HepG2 (cell line): ENCODE results near the gene ZBTB47. TPM values are rescaled to one million over a fixed set of nuclear protein-coding genes. Genes with fewer than 3 reads are reported as not detected.
A peak's percentile ranks its signal among the peaks of the same experiment; 100 is the strongest.

Source experiments
- ATAC-seq: fragments of 200-7000 bp; cut with Tn5 transposase; 3 replicates; pipeline ENCODE4 v1.9.1; 2020; ENCODE audit warnings: mild to moderate bottlenecking, moderate library complexity
- BruUV-seq: library from RNA; stranded (reverse); fragments of 400-500 nt; replicated peaks from 2 replicates; lab custom pipeline; 2021; lab: Mats Ljungman, UMichigan
- CTCF ChIA-PET: fragments of 300-600 bp; formaldehyde crosslinking; extraction: SDS; loops from one replicate; lab custom pipeline; 2021; ENCODE audit warnings: low total read pairs, inconsistent platforms, low intra/inter-chr PET ratio; lab: Yijun Ruan, JAX
- POLR2A ChIA-PET: fragments of 350-600 bp; sonication (Branson Sonifier 250); formaldehyde crosslinking; loops from one replicate; lab custom pipeline; 2020; ENCODE audit warnings: antibody characterized with exemption, inconsistent platforms; lab: Yijun Ruan, JAX
- DNase-seq: peaks from one replicate; pipeline ENCODE4 v3.0.0-alpha.2; 2015; ENCODE audit warnings: low spot score
- FAIRE-seq: peaks from 3 replicates; lab custom pipeline; 2011; peaks lifted over from hg19 to GRCh38; lab: Jason Lieb, UNC
- H2AFZ ChIP-seq: one replicate; pipeline ENCODE4 v1.6.1; 2011; ENCODE audit warnings: low read length, inconsistent platforms
- H3K27ac ChIP-seq: fragments of 300-600 bp; 3 replicates; pipeline ENCODE4 v1.8.0; 2011; ENCODE audit warnings: mixed run types, mild to moderate bottlenecking, mixed read lengths, low read length, inconsistent platforms; ENCODE audit not compliant: insufficient read depth; ENCODE audit errors: extremely low read length
- H3K27me3 ChIP-seq, 2 experiments: fragments of 200-600 bp in 1 of 2; 2 replicates in 1 of 2; 3 replicates in 1 of 2; pipeline versions ENCODE4 v1.6.0 to v1.8.0; 2011; ENCODE audit warnings: low read length in 2 of 2, mild to moderate bottlenecking in 2 of 2, moderate library complexity in 2 of 2, inconsistent platforms in 1 of 2; ENCODE audit not compliant: insufficient read depth in 2 of 2, control insufficient read depth in 1 of 2
- H3K36me3 ChIP-seq, 2 experiments: fragments of 200-600 bp in 1 of 2; replicated peaks in 1 of 2; 2 replicates in 1 of 2; 3 replicates in 1 of 2; pipeline versions ENCODE4 v1.5.1 to v1.8.0; 2011; ENCODE audit warnings: low read length in 2 of 2, inconsistent platforms in 1 of 2; ENCODE audit not compliant: insufficient read depth in 2 of 2, control insufficient read depth in 1 of 2
- H3K4me1 ChIP-seq: 2 replicates; pipeline ENCODE4 v1.5.1; 2012; ENCODE audit warnings: low read length, inconsistent platforms; ENCODE audit not compliant: insufficient read depth
- H3K4me2 ChIP-seq: 2 replicates; pipeline ENCODE4 v1.6.0; 2011; ENCODE audit warnings: low read depth, low read length, inconsistent platforms
- H3K4me3 ChIP-seq, 3 experiments: fragments of 200-600 bp in 1 of 3; sonication (generic), shearing (Covaris generic) in 1 of 3; replicated peaks in 1 of 3; 2 replicates each; pipeline ENCODE4 v1.5.1; 2011 to 2016; ENCODE audit warnings: low read length in 3 of 3, inconsistent platforms in 2 of 3, low read depth in 2 of 3, mild to moderate bottlenecking in 2 of 3, control low read depth in 1 of 3, mixed read lengths in 1 of 3; ENCODE audit not compliant: insufficient read depth in 1 of 3
- H3K79me2 ChIP-seq: one replicate; pipeline ENCODE4 v1.6.1; 2011; ENCODE audit warnings: low read length, inconsistent platforms; ENCODE audit not compliant: insufficient read depth
- H3K9ac ChIP-seq: 2 replicates; pipeline ENCODE4 v1.6.0; 2011; ENCODE audit warnings: mild to moderate bottlenecking, low read depth, low read length, inconsistent platforms; ENCODE audit not compliant: insufficient read depth
- H3K9me3 ChIP-seq: 2 replicates; pipeline ENCODE4 v1.5.1; 2012; ENCODE audit warnings: mild to moderate bottlenecking, low read length
- H4K20me1 ChIP-seq: 2 replicates; pipeline ENCODE4 v1.6.0; 2011; ENCODE audit warnings: inconsistent platforms, mild to moderate bottlenecking, low read length, moderate library complexity; ENCODE audit not compliant: insufficient read depth
- AHR ChIP-seq: IDR thresholded peaks from 2 replicates; pipeline ENCODE4 v1.6.1; 2018; ENCODE audit warnings: missing genetic modification reagents, missing compliant biosample characterization
- ATF7 ChIP-seq, 2 experiments: fragments of 450-650 bp in 1 of 2; sonication (generic) in 1 of 2; formaldehyde crosslinking in 1 of 2; IDR thresholded peaks; 2 replicates each; pipeline versions ENCODE4 v1.4.0 to v1.6.1; 2016 to 2020; ENCODE audit warnings: antibody characterized with exemption in 1 of 2, mild to moderate bottlenecking in 1 of 2, missing genetic modification reagents in 1 of 2
- CBX5 ChIP-seq: sonication (generic); formaldehyde crosslinking; IDR thresholded peaks from 2 replicates; pipeline ENCODE4 v1.4.0; 2020; ENCODE audit warnings: missing genetic modification reagents, borderline replicate concordance
- KLF11 ChIP-seq: IDR thresholded peaks from 2 replicates; pipeline ENCODE4 v1.6.1; 2016; ENCODE audit warnings: missing compliant biosample characterization
- NKX3-1 ChIP-seq: sonication (generic); formaldehyde crosslinking; IDR thresholded peaks from 2 replicates; pipeline ENCODE4 v1.5.0; 2020; ENCODE audit warnings: missing genetic modification reagents
- SALL2 ChIP-seq: sonication (generic); formaldehyde crosslinking; IDR thresholded peaks from 2 replicates; pipeline ENCODE4 v1.8.1; 2023; ENCODE audit warnings: mild to moderate bottlenecking, missing genetic modification reagents, inconsistent platforms
- SIX4 ChIP-seq: sonication (generic); formaldehyde crosslinking; IDR thresholded peaks from 2 replicates; pipeline ENCODE4 v1.4.0; 2020; ENCODE audit warnings: missing genetic modification reagents
- ZC3H13 ChIP-seq: sonication (generic); formaldehyde crosslinking; IDR thresholded peaks from 2 replicates; pipeline ENCODE4 v1.8.1; 2023; ENCODE audit warnings: mild to moderate bottlenecking, missing genetic modification reagents, moderate library complexity
- ZFX ChIP-seq: sonication (generic); formaldehyde crosslinking; IDR thresholded peaks from 2 replicates; pipeline ENCODE4 v1.4.0; 2020; ENCODE audit warnings: mild to moderate bottlenecking, low read depth, missing genetic modification reagents, moderate library complexity
- ZNF263 ChIP-seq: sonication (generic); formaldehyde crosslinking; IDR thresholded peaks from 2 replicates; pipeline ENCODE4 v1.4.0; 2020; ENCODE audit warnings: missing genetic modification reagents
- ZNF367 ChIP-seq: sonication (generic); formaldehyde crosslinking; IDR thresholded peaks from 2 replicates; pipeline ENCODE4 v1.4.0; 2020; ENCODE audit warnings: missing genetic modification reagents, borderline replicate concordance
- ZNF432 ChIP-seq: sonication (generic); formaldehyde crosslinking; IDR thresholded peaks from 2 replicates; pipeline ENCODE4 v1.5.0; 2020; ENCODE audit warnings: missing genetic modification reagents, mild to moderate bottlenecking, borderline replicate concordance
- ZNF772 ChIP-seq: sonication (generic); formaldehyde crosslinking; IDR thresholded peaks from 2 replicates; pipeline ENCODE4 v1.5.0; 2020; ENCODE audit warnings: mild to moderate bottlenecking, missing genetic modification reagents
- WGBS: methylation state at CpG from one replicate; pipeline ENCODE4 v1.1.6; 2017; ENCODE audit warnings: low lambda C conversion rate; 5-methylcytosine and 5-hydroxymethylcytosine counted together
- in situ Hi-C: cut with HindIII; loops from 2 replicates; pipeline ENCODE4 v1.10.0; 2017; ENCODE audit warnings: low pct_unique_long_range_greater_than_20kb; ENCODE audit not compliant: extremely low pct_ligation_motif_present
- intact Hi-C: fragments of 100-400 bp; cut with micrococcal nuclease; formaldehyde crosslinking; loops from one replicate; pipeline ENCODE4 v1.10.0; 2022; ENCODE audit not compliant: unreplicated experiment
- polyA plus RNA-seq, 8 experiments: library from polyadenylated mRNA; depleted of rRNA in 3 of 8; stranded (reverse) in 7 of 8; unstranded in 1 of 8; fragments of >200 nt; fragmentation: Illumina TruSeq in 4 of 8; extraction: Trizol in 4 of 8; gene quantifications; 2 replicates each; pipeline versions ENCODE4 v1.2.1 to v1.2.3, GENCODE V29; 2011 to 2016; ENCODE audit warnings: low read depth in 4 of 8, missing spikeins in 1 of 8, mixed read lengths in 1 of 8; ENCODE audit not compliant: insufficient read depth in 1 of 8
- total RNA-seq, 5 experiments: library from RNA; depleted of rRNA; stranded (reverse); fragments of >200 nt; fragmentation: Illumina TruSeq; extraction: Trizol; gene quantifications; 2 replicates each; pipeline ENCODE4 v1.2.3, GENCODE V29; 2016; ENCODE audit warnings: low read depth in 1 of 5
- TF ChIP-seq, protein P1 (sequence below): sonication (generic); formaldehyde crosslinking; IDR thresholded peaks from 2 replicates; pipeline ENCODE4 v1.4.0; 2020; ENCODE audit warnings: mild to moderate bottlenecking, missing genetic modification reagents, borderline replicate concordance
- TF ChIP-seq, protein P2 (sequence below): sonication (generic); formaldehyde crosslinking; IDR thresholded peaks from 2 replicates; pipeline ENCODE4 v1.8.0; 2022; ENCODE audit warnings: missing genetic modification reagents, mild to moderate bottlenecking, moderate library complexity, borderline replicate concordance
- TF ChIP-seq, protein P3 (sequence below): sonication (generic); formaldehyde crosslinking; IDR thresholded peaks from 2 replicates; pipeline ENCODE4 v1.5.0; 2020; ENCODE audit warnings: missing genetic modification reagents
- TF ChIP-seq, protein P4 (sequence below): sonication (generic); formaldehyde crosslinking; IDR thresholded peaks from 2 replicates; pipeline ENCODE4 v1.9.0; 2021; ENCODE audit warnings: missing genetic modification reagents, mild to moderate bottlenecking, borderline replicate concordance

Gene ZBTB47
- total and polyA plus RNA-seq, 2 of the 13 experiments (the other 11 are each of a cell fraction or from before 2014, with no cell fraction given): 1.5 to 3.1 TPM

DNA sequence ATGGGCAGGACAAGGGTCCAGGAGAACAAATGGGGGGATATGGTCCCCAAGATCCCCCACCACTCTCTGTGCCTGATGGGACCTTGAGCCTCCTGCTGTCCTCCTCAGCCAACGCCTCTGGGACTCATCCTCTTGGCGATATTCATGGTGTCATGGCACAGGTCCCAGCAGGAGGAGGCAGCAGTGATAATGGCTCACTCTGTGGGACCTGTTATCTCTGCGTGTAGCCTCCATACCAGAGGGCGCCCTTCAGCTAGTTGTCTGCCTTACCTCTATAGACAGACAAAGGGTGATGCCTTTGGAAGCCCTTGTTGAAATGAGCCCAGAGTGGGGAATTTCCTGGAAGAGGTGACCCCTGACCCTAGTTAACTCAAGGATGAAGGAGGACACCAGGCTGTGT, 7.4 kb downstream of the ZBTB47 start:
- Histone ChIP-seq H3K27ac (no peak overlapping the region), H3K9me3 (no peaks in the 10 kb centered on the region), H3K4me2 (no peak overlapping the region), H3K9ac (no peak overlapping the region), H2AFZ (no peak overlapping the region), H3K27me3 (no peaks in the 10 kb centered on the region), H3K4me1 (peaks cover 29% of the 10 kb centered on the region), H3K36me3 (no peaks in the 10 kb centered on the region), H3K79me2 (no peaks in the 10 kb centered on the region), H4K20me1 (no peaks in the 10 kb centered on the region), H3K4me3 (no peak overlapping the region)
- POLR2A ChIA-PET: no interaction called here
- intact Hi-C loops (no loop called here), in situ Hi-C loops (no loop called here)
- no TSS peak for BruUV-seq
- peak; percentile 61 for DNase-seq
- CTCF ChIA-PET: no interaction called here
- 70% methylated on average over 4 of the region's 4 CpGs for WGBS
- ATAC-seq: peak; percentile 33
- no peak for FAIRE-seq
- TF ChIP-seq, protein P1, sequence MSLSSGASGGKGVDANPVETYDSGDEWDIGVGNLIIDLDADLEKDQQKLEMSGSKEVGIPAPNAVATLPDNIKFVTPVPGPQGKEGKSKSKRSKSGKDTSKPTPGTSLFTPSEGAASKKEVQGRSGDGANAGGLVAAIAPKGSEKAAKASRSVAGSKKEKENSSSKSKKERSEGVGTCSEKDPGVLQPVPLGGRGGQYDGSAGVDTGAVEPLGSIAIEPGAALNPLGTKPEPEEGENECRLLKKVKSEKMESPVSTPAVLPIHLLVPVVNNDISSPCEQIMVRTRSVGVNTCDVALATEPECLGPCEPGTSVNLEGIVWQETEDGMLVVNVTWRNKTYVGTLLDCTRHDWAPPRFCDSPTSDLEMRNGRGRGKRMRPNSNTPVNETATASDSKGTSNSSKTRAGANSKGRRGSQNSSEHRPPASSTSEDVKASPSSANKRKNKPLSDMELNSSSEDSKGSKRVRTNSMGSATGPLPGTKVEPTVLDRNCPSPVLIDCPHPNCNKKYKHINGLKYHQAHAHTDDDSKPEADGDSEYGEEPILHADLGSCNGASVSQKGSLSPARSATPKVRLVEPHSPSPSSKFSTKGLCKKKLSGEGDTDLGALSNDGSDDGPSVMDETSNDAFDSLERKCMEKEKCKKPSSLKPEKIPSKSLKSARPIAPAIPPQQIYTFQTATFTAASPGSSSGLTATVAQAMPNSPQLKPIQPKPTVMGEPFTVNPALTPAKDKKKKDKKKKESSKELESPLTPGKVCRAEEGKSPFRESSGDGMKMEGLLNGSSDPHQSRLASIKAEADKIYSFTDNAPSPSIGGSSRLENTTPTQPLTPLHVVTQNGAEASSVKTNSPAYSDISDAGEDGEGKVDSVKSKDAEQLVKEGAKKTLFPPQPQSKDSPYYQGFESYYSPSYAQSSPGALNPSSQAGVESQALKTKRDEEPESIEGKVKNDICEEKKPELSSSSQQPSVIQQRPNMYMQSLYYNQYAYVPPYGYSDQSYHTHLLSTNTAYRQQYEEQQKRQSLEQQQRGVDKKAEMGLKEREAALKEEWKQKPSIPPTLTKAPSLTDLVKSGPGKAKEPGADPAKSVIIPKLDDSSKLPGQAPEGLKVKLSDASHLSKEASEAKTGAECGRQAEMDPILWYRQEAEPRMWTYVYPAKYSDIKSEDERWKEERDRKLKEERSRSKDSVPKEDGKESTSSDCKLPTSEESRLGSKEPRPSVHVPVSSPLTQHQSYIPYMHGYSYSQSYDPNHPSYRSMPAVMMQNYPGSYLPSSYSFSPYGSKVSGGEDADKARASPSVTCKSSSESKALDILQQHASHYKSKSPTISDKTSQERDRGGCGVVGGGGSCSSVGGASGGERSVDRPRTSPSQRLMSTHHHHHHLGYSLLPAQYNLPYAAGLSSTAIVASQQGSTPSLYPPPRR (CRISPR knock-in tag): no peak
- TF ChIP-seq ZNF432 (CRISPR knock-in tag): no peak
- TF ChIP-seq ZC3H13 (CRISPR knock-in tag): peak; percentile 19; the same call in 1 of the 2 replicates
- TF ChIP-seq ATF7 (IDR thresholded peaks at IDR 0.05): no peak
- no peak for TF ChIP-seq ATF7 (CRISPR knock-in tag; IDR thresholded peaks at IDR 0.05)
- no peak for TF ChIP-seq SALL2 (CRISPR knock-in tag)
- TF ChIP-seq, protein P2, sequence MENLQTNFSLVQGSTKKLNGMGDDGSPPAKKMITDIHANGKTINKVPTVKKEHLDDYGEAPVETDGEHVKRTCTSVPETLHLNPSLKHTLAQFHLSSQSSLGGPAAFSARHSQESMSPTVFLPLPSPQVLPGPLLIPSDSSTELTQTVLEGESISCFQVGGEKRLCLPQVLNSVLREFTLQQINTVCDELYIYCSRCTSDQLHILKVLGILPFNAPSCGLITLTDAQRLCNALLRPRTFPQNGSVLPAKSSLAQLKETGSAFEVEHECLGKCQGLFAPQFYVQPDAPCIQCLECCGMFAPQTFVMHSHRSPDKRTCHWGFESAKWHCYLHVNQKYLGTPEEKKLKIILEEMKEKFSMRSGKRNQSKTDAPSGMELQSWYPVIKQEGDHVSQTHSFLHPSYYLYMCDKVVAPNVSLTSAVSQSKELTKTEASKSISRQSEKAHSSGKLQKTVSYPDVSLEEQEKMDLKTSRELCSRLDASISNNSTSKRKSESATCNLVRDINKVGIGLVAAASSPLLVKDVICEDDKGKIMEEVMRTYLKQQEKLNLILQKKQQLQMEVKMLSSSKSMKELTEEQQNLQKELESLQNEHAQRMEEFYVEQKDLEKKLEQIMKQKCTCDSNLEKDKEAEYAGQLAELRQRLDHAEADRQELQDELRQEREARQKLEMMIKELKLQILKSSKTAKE: no peak
- TF ChIP-seq SIX4 (CRISPR knock-in tag): no peak
- no peak for TF ChIP-seq ZNF772 (CRISPR knock-in tag)
- TF ChIP-seq ZNF263: peak; percentile 42; the same call in 1 of the 2 replicates
- no peak for TF ChIP-seq ZFX (CRISPR knock-in tag)
- TF ChIP-seq, protein P3, sequence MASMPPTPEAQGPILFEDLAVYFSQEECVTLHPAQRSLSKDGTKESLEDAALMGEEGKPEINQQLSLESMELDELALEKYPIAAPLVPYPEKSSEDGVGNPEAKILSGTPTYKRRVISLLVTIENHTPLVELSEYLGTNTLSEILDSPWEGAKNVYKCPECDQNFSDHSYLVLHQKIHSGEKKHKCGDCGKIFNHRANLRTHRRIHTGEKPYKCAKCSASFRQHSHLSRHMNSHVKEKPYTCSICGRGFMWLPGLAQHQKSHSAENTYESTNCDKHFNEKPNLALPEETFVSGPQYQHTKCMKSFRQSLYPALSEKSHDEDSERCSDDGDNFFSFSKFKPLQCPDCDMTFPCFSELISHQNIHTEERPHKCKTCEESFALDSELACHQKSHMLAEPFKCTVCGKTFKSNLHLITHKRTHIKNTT (CRISPR knock-in tag): no peak
- TF ChIP-seq, protein P4, sequence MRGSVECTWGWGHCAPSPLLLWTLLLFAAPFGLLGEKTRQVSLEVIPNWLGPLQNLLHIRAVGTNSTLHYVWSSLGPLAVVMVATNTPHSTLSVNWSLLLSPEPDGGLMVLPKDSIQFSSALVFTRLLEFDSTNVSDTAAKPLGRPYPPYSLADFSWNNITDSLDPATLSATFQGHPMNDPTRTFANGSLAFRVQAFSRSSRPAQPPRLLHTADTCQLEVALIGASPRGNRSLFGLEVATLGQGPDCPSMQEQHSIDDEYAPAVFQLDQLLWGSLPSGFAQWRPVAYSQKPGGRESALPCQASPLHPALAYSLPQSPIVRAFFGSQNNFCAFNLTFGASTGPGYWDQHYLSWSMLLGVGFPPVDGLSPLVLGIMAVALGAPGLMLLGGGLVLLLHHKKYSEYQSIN (CRISPR knock-in tag): no peak
- TF ChIP-seq KLF11 (CRISPR knock-in tag): no peak
- TF ChIP-seq CBX5 (CRISPR knock-in tag): no peak
- no peak for TF ChIP-seq AHR
- no peak for TF ChIP-seq NKX3-1 (CRISPR knock-in tag)
- TF ChIP-seq ZNF367 (CRISPR knock-in tag): no peak
